Measurements from ENCODE around the gene AADAT. TPM values are rescaled to one million over a fixed set of nuclear protein-coding genes. Genes with fewer than 3 reads are reported as not detected.

The AADAT gene
- total and polyA plus RNA-seq, 2 of the 8 experiments (the other 6 are each of a cell fraction or from before 2014, with no cell fraction given) = 6.1 to 7.7 TPM

DNA sequence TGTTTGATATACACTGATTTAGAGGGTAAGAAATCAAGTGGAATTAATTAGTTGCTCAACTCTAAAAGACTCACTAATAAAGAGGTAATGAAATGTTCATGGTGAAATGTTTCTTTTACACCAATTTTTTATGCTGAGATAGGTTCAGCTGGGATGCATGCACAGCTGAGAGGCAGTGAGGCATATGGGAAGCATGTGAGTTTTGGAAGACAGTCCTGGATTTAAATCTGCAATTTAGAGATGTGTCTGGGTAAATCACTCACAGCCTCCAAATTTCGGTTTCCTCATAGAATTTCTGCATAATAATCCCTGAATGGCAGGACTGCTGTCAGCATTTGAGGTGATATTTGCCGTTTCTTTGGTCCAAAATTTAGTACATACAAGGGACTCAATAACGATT is 48.2 kb upstream of the AADAT start:
- no peak overlapping the region for H3K4me3 ChIP-seq (ENCODE audit: extremely low read depth in 1 of 4, insufficient read depth in 2 of 4, low read depth in 3 of 4, low read length in 4 of 4)
- H3K9me3 ChIP-seq (ENCODE audit: insufficient read depth in 2 of 2, low read depth in 1 of 2, low read length in 1 of 2) = peaks cover 6 to 20% of the 10 kb centered on the region in 2 experiments
- ChIA-PET CTCF (ENCODE audit: partially characterized antibody) (interaction anchor here (0.6 to 2.8 kb wide), 9 partner anchors 9 to 250 kb away, joined by 3 to 26 read pairs (median 4); no protein-coding TSS in a partner anchor), POLR2A (ENCODE audit: partially characterized antibody) (no interaction called here)
- H3K14ac ChIP-seq (ENCODE audit: insufficient read length) = no peak overlapping the region
- H2BK120ac ChIP-seq (replicated peaks; ENCODE audit: low read depth, low read length) = no peak overlapping the region
- no peaks in the 10 kb centered on the region; the same call in 1 of the 2 replicates for H3K23me2 ChIP-seq (ENCODE audit: low read depth, low read length)
- no peak overlapping the region for H3K23ac ChIP-seq (ENCODE audit: insufficient read length)
- H3K4me2 ChIP-seq (ENCODE audit: insufficient read depth in 1 of 2, low read depth in 2 of 2, low read length in 2 of 2) = no peak overlapping the region
- no peaks in the 10 kb centered on the region for H3K27me3 ChIP-seq (replicated peaks in 1 of 4; ENCODE audit: control insufficient read depth in 3 of 4, extremely low read depth in 1 of 4, insufficient read depth in 3 of 4, low read length in 3 of 4)
- H2BK12ac ChIP-seq (ENCODE audit: low read depth, low read length) = no peak overlapping the region
- no peak overlapping the region for H2BK20ac ChIP-seq (ENCODE audit: low read length)
- no peak overlapping the region for H3K56ac ChIP-seq (replicated peaks; ENCODE audit: insufficient read length, low read depth, low read length)
- H4K8ac ChIP-seq (ENCODE audit: extremely low read depth, insufficient read depth, low read length) = no peak overlapping the region
- no peak for DNase-seq (ENCODE audit: low read depth in 1 of 2, low spot score in 2 of 2)
- H4K91ac ChIP-seq (replicated peaks; ENCODE audit: insufficient read length, low read length) = no peak overlapping the region
- H4K20me1 ChIP-seq (replicated peaks in 1 of 2; ENCODE audit: control insufficient read depth in 1 of 2, insufficient read depth in 2 of 2, low read length in 2 of 2) = no peaks in the 10 kb centered on the region
- no peak overlapping the region for H2BK5ac ChIP-seq (ENCODE audit: low read depth, low read length)
- H3K4ac ChIP-seq (replicated peaks; ENCODE audit: insufficient read length, low read depth, low read length) = no peak overlapping the region
- no peaks in the 10 kb centered on the region for H3K79me1 ChIP-seq (ENCODE audit: low read depth, low read length)
- H3K4me1 ChIP-seq (replicated peaks in 1 of 4; ENCODE audit: control insufficient read depth in 3 of 4, insufficient read depth in 4 of 4, low read length in 3 of 4) = no peaks in the 10 kb centered on the region; a peak in 1 of 7 replicates
- 89% methylated on average over 3 of the region's 3 CpGs; no CpG with 5 or more reads in 1 of the 2 experiments for WGBS, 2 experiments (ENCODE audit: extremely low coverage in 1 of 2, insufficient coverage in 1 of 2, insufficient read length in 1 of 2, insufficient replicate concordance in 2 of 2, low coverage in 1 of 2, low lambda C conversion rate in 2 of 2, missing lambda C conversion rate in 1 of 2)
- no peak overlapping the region for H3K18ac ChIP-seq (ENCODE audit: extremely low read depth, low read length)
- H3K9ac ChIP-seq (replicated peaks in 1 of 4; ENCODE audit: extremely low read depth in 1 of 4, low read depth in 3 of 4, low read length in 3 of 4) = no peak overlapping the region
- H2AK5ac ChIP-seq (ENCODE audit: low read depth, low read length) = no peak overlapping the region
- TF ChIP-seq TAF1 (IDR thresholded peaks at IDR 0.05; ENCODE audit: low read depth, low read length) (no peak), CEBPB (IDR thresholded peaks at IDR 0.05; ENCODE audit: low read depth, low read length) (no peak), MAFK (IDR thresholded peaks at IDR 0.05; ENCODE audit: low read depth, low read length) (no peak), NANOG (IDR thresholded peaks at IDR 0.05; ENCODE audit: insufficient read depth, low read depth, low read length, poor library complexity, severe bottlenecking) (no peak), SIRT6 (IDR thresholded peaks at IDR 0.05; ENCODE audit: low read length) (no peak), KDM4A (IDR thresholded peaks at IDR 0.05; ENCODE audit: low read depth, low read length, severe bottlenecking) (no peak), JUND (IDR thresholded peaks at IDR 0.05; ENCODE audit: low read length) (no peak), ZNF274 (IDR thresholded peaks at IDR 0.05; ENCODE audit: borderline replicate concordance, extremely low read depth, low read length) (no peak), PHF8 (conservative IDR thresholded peaks at IDR 0.05; ENCODE audit: low read depth, low read length) (no peak), E2F6 (IDR thresholded peaks at IDR 0.05) (no peak)
- no peaks in the 10 kb centered on the region for H3K36me3 ChIP-seq (ENCODE audit: control insufficient read depth in 2 of 4, insufficient read depth in 4 of 4, low read length in 3 of 4)
- no peaks in the 10 kb centered on the region for H3K79me2 ChIP-seq (ENCODE audit: control insufficient read depth in 1 of 2, insufficient read depth in 2 of 2, low read length in 2 of 2)
- no peak overlapping the region for H4K5ac ChIP-seq (ENCODE audit: insufficient read length, low read depth, low read length)
- H2BK15ac ChIP-seq (ENCODE audit: low read length) = no peak overlapping the region
- FAIRE-seq = no peak
- H2AFZ ChIP-seq (ENCODE audit: low read length) = no peak overlapping the region
- H3K27ac ChIP-seq (ENCODE audit: low read depth, low read length) = no peak overlapping the region

Data from H1 (cell line).